HEK293T (cell line): Measurements from ENCODE around the gene ZBTB17.

Experiments
- CTCF ChIA-PET: fragments of 350-600 bp; formaldehyde crosslinking; extraction: SDS; loops from one replicate; lab custom pipeline; 2021; ENCODE audit warnings: antibody characterized with exemption, inconsistent platforms; lab: Yijun Ruan, JAX
- POLR2A ChIA-PET: fragments of 350-600 bp; formaldehyde crosslinking; extraction: SDS; loops from one replicate; lab custom pipeline; 2020; ENCODE audit warnings: antibody characterized with exemption, inconsistent platforms; lab: Yijun Ruan, JAX
- DNase-seq: peaks from one replicate; pipeline ENCODE4 v3.0.0; 2012; ENCODE audit warnings: mixed read lengths; ENCODE audit errors: extremely low spot score
- ARNT ChIP-seq: fragments of 450-650 bp; IDR thresholded peaks from 2 replicates; pipeline ENCODE4 v1.6.1; 2017; ENCODE audit warnings: mild to moderate bottlenecking
- BHLHE40 ChIP-seq: fragments of 450-650 bp; IDR thresholded peaks from 2 replicates; pipeline ENCODE4 v1.6.1; 2016; ENCODE audit warnings: mild to moderate bottlenecking, moderate library complexity, borderline replicate concordance
- CTBP1 ChIP-seq: fragments of 450-650 bp; IDR thresholded peaks from 2 replicates; pipeline ENCODE4 v1.6.1; 2016; ENCODE audit warnings: borderline replicate concordance
- ELF4 ChIP-seq: fragments of 450-650 bp; IDR thresholded peaks from 2 replicates; pipeline ENCODE4 v1.6.1; 2017; ENCODE audit warnings: antibody characterized with exemption
- FOXA1 ChIP-seq: fragments of 450-650 bp; IDR thresholded peaks from 2 replicates; pipeline ENCODE4 v1.6.1; 2016; ENCODE audit warnings: mild to moderate bottlenecking
- FOXK2 ChIP-seq: fragments of 450-650 bp; IDR thresholded peaks from 2 replicates; pipeline ENCODE4 v1.6.1; 2016; ENCODE audit warnings: mild to moderate bottlenecking
- FOXM1 ChIP-seq: fragments of 450-650 bp; IDR thresholded peaks from 2 replicates; pipeline ENCODE4 v1.6.1; 2017; ENCODE audit warnings: mild to moderate bottlenecking, borderline replicate concordance
- HDGF ChIP-seq: fragments of 450-650 bp; IDR thresholded peaks from 2 replicates; pipeline ENCODE4 v1.6.1; 2017; ENCODE audit warnings: antibody characterized with exemption, borderline replicate concordance
- L3MBTL2 ChIP-seq: fragments of 450-650 bp; conservative IDR thresholded peaks from 2 replicates; pipeline ENCODE4 v1.6.1; 2016; ENCODE audit warnings: mild to moderate bottlenecking
- LEF1 ChIP-seq: fragments of 450-650 bp; IDR thresholded peaks from 2 replicates; pipeline ENCODE4 v1.6.1; 2017; ENCODE audit warnings: mild to moderate bottlenecking, borderline replicate concordance
- NFRKB ChIP-seq: fragments of 450-650 bp; IDR thresholded peaks from 2 replicates; pipeline ENCODE4 v1.6.1; 2016; ENCODE audit warnings: mild to moderate bottlenecking, moderate library complexity
- SP1 ChIP-seq: fragments of 450-650 bp; IDR thresholded peaks from 2 replicates; pipeline ENCODE4 v1.6.1; 2017
- SUZ12 ChIP-seq: fragments of 450-650 bp; IDR thresholded peaks from 2 replicates; pipeline ENCODE4 v1.6.1; 2016; ENCODE audit warnings: mild to moderate bottlenecking
- TARDBP ChIP-seq: fragments of 450-650 bp; IDR thresholded peaks from 2 replicates; pipeline ENCODE4 v1.6.1; 2016
- ZNF384 ChIP-seq: fragments of 450-650 bp; IDR thresholded peaks from 2 replicates; pipeline ENCODE4 v1.6.1; 2016
- TF ChIP-seq, protein P1 (sequence below): fragments of 450-650 bp; IDR thresholded peaks from 2 replicates; pipeline ENCODE4 v1.6.1; 2016

Gene ZBTB17

DNA sequence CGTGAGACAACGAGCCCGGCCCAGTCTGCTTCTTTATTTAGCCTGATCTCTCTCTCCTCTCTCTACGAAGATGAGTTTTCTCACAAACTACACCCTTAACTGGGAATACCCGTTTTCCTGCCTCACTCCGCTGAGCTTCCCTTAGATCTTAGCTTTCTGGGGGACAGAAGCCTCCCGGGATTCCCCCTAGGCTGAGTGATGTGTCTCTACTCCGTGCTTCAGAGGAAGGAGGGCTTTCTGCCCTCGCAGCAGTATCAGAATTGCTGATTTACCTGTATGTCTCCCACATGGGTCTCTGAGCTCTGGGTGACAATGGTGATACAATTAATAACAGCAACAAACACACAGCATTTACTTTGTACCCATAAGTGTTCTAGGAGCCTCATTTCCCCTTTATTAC, 1.0 kb downstream of the ZBTB17 start:
- ChIA-PET POLR2A (interaction anchor here (0.7 to 2.7 kb wide), 8 partner anchors 10 to 141 kb away, joined by 3 to 13 read pairs (median 6); partner anchors contain the start of gene SPEN), CTCF (interaction anchor here (1.2 to 2.6 kb wide), 2 partner anchors 10 to 183 kb away, joined by 4 to 11 read pairs; no protein-coding TSS in a partner anchor)
- no peak for DNase-seq
- TF ChIP-seq FOXA1: no peak
- TF ChIP-seq BHLHE40: no peak
- no peak for TF ChIP-seq NFRKB

DNA sequence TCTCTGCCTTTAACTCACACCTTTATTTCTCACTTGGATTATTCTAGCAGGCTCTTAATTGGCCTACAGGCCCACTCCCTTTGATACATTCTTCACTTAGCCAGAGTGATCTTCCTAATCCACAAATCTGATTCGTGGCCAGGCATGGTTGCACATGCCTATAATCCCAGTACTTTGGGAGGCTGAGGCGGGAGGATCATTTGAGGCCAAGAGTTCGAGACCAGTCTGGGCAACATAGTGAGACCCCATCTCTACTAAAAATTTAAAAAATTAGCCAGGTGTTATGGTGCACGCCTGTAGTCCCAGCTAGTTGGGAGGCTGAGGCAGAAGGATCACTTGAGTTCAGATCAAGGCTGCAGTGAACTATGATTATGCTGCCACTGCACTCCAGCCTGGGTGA, 2.1 kb downstream of the ZBTB17 start:
- TF ChIP-seq TARDBP: no peak
- TF ChIP-seq BHLHE40: no peak
- no peak for TF ChIP-seq SUZ12
- TF ChIP-seq CTBP1: no peak
- no peak for TF ChIP-seq HDGF
- no peak for TF ChIP-seq L3MBTL2
- TF ChIP-seq ARNT: no peak
- TF ChIP-seq ZNF384: no peak
- no peak for TF ChIP-seq FOXM1
- no peak for TF ChIP-seq FOXK2
- TF ChIP-seq LEF1: no peak
- no peak for TF ChIP-seq NFRKB
- TF ChIP-seq, protein P1, sequence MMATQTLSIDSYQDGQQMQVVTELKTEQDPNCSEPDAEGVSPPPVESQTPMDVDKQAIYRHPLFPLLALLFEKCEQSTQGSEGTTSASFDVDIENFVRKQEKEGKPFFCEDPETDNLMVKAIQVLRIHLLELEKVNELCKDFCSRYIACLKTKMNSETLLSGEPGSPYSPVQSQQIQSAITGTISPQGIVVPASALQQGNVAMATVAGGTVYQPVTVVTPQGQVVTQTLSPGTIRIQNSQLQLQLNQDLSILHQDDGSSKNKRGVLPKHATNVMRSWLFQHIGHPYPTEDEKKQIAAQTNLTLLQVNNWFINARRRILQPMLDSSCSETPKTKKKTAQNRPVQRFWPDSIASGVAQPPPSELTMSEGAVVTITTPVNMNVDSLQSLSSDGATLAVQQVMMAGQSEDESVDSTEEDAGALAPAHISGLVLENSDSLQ: no peak
- no peak for TF ChIP-seq SP1
- TF ChIP-seq FOXA1: no peak
- no peak for TF ChIP-seq ELF4
- ChIA-PET CTCF (no interaction called here), POLR2A (interaction anchor here (0.8 kb wide), 1 partner anchor 10 kb away, joined by 3 read pairs; no protein-coding TSS in a partner anchor)
- DNase-seq: no peak

DNA sequence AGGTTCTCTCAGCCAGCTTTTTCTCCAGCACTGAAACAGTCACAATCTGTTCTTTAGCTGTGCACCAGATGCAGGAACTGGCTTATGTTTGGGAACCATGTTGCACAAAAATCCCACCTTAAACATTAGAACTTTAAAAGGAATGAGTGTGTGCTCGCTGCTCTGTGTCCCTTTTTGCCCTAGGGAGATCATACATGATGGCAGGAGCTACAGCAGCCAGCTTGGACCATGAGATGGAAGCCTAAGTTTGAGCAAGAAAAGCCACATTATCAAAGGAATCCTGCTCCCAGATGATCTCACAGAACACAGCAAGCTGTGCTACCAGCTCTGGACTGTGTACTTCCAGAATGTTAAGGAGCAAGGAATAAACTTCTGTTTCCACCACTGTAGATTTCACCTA, 3.5 kb downstream of the ZBTB17 start:
- POLR2A ChIA-PET: interaction anchor here (1.0 kb wide), 1 partner anchor 180 kb away, joined by 3 read pairs; no protein-coding TSS in a partner anchor
- no peak for DNase-seq
- CTCF ChIA-PET: interaction anchor here (1.3 kb wide), 1 partner anchor 169 kb away, joined by 4 read pairs; no protein-coding TSS in a partner anchor
- TF ChIP-seq BHLHE40: no peak
- no peak for TF ChIP-seq LEF1
- no peak for TF ChIP-seq FOXM1
- TF ChIP-seq ELF4: no peak
- no peak for TF ChIP-seq SP1
- no peak for TF ChIP-seq L3MBTL2

DNA sequence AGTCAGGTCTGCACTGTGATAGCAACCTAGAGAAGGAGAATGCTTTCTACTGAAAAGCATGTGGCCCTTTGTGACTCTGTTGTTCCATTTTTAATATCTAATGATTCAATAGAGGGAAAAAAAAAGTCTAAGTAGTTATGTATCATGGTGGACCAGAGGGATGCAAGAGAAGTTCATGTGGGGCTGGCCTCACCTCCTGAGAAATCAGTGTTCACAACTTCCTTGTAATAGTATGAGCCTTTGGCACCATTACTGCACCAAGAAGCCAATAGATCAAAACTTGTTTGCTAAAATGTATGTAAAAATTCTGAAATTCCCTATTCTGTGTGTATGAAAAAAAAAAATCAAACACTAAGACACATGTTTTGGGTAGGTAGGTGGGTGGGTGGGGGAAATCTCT, 5.0 kb downstream of the ZBTB17 start:
- TF ChIP-seq SUZ12 (no peak), FOXM1 (no peak), LEF1 (no peak), ARNT (no peak), ZNF384 (no peak), L3MBTL2 (no peak), FOXK2 (no peak), ELF4 (no peak), TARDBP (no peak), FOXA1 (no peak), NFRKB (no peak), BHLHE40 (no peak), CTBP1 (no peak), SP1 (no peak), HDGF (no peak)
- TF ChIP-seq, protein P1: no peak
- ChIA-PET POLR2A (no interaction called here), CTCF (no interaction called here)
- DNase-seq: no peak

DNA sequence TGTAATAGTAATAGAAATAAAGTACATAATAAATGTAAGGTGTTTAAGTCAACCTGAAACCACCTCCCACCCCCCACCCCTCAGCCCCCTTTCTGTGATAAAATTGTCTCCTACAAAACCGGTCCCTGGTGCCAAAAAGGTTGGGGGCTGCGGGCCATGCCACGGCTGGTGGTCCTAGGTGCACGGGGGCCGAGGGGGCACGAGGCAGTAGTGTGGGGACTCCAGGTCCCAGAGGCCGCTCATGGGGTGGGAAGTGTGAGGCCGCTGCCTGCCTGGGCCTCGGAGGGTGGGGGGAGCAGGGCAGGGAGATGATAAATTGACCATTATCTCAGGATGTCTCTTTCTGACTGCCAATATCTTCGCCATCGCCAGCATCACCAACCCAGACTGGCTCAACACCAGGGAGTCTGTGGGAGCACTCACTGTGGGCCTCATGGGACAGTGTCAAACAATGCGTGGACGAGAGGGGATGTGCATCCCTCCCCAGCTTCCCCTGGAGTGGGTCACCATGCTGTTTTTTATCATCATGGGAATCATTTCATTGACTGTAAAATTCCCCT, 6.5 kb downstream of the ZBTB17 start:
- TF ChIP-seq ZNF384: no peak
- TF ChIP-seq CTBP1: no peak
- TF ChIP-seq FOXA1: no peak
- no peak for TF ChIP-seq TARDBP
- no peak for TF ChIP-seq FOXM1
- no peak for TF ChIP-seq ARNT
- no peak for TF ChIP-seq FOXK2
- no peak for TF ChIP-seq NFRKB
- TF ChIP-seq SP1: no peak
- TF ChIP-seq SUZ12: no peak
- no peak for TF ChIP-seq ELF4
- no peak for TF ChIP-seq BHLHE40
- TF ChIP-seq L3MBTL2: no peak
- ChIA-PET POLR2A (no interaction called here), CTCF (no interaction called here)
- no peak for DNase-seq

DNA sequence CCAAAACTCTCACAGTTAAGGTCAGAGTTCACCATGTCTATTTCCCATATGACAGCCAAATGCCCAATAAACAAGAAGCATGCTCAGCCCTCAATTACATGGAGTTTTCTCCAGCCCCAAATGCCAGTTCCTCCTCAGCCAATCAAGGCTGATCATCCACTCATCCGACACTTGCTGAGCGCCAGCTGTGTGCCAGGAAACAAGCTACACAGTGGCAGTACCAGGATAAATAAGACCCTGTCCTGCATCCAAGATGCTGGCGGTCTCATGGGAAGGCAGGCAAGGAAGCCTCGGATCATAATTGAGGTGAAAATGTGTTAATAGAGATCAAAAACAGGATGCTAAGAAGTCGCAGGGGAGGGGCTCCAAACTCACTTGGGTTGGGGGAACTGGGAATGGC, 7.7 kb downstream of the ZBTB17 start:
- ChIA-PET CTCF (no interaction called here), POLR2A (no interaction called here)
- DNase-seq: no peak
- TF ChIP-seq NFRKB (no peak), FOXA1 (no peak), ELF4 (no peak), LEF1 (no peak), SP1 (no peak), TARDBP (no peak), FOXM1 (no peak), ZNF384 (no peak), L3MBTL2 (no peak), HDGF (no peak), FOXK2 (no peak)
